HG02678 (cell line): ENCODE measurements around the gene RAP2C.
"Not testable (repeated sequence)": the region's sequence is repeated elsewhere in the genome, so short reads cannot be mapped to it uniquely, and the experiment has no call there.

Experiments used
- ATAC-seq: cut with Tn5 transposase; IDR thresholded peaks from one replicate; pipeline ENCODE4 v1.9.1; 2021; ENCODE audit warnings: mild to moderate bottlenecking, moderate library complexity; ENCODE audit not compliant: unreplicated experiment

RAP2C gene

DNA sequence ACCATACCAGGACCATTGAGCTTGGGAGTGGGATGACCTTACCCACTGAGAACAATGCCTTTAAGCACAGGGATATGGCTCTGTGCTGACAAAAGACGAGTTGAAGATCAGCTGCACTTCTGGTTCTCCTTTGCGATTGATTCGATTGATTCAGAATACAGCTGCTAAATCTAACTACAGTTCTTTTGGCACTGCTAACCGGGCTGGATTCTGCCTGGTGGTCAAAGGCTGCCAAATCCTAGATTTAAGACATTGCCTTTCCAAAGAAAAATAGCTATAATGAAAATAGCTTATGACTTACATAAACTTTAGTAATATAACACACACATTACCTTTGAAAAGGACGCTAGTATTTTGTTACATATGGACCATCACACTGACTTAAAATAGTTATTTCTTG, 18.3 kb downstream of the RAP2C start:
- ATAC-seq = no peak

DNA sequence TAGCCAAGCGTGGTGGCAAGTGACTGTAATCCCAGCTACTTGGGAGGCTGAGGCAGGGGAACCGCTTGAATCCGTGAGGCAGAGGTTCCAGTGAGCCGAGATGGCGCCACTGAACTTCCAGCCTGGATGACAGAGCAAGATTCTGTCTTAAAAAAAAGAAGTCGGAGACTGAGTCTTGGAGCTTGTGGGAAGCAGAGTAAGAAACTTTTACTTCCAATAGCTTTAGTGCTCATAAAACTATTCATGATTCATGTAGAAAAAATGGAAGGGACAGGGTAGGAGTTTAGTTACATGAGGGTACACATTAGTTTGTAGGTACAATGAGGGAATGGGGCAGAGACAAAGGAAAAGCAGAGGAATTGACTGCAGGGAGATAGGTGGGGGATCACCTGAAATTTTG, 19.3 kb downstream of the RAP2C start:
- ATAC-seq = no peak

DNA sequence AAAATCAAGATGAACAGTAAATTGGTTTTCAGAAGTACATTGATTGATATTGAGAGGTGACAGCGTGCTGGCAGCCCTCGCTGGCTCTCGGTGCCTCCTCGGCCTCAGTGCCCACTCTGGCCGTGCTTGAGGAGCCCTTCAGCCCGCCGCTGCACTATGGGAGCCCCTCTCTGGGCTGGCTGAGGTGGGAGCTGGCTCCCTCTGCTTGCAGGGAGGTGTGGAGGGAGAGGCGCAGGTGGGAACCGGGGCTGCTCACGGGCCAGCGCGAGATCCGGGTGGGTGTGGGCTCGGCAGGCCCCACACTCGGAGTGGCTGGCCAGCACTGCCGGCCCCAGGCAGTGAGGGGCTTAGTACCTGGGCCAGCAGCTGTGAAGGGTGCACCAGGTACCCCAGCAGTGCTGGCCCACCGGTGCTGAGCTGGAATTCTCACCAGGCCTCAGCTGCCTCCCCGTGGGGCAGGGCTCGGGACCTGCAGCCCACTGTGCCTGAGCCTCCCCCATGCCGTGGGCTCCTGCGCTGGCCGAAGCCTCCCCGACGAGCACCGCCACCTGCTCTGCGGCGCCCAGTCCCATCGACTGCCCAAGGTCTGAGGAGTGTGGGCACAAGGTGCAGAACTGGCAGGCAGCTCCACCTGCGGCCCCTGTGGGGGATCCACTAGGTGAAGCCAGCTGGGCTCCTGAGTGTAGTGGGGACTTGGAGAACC, 25.2 kb downstream of the RAP2C start:
- ATAC-seq = no peak

DNA sequence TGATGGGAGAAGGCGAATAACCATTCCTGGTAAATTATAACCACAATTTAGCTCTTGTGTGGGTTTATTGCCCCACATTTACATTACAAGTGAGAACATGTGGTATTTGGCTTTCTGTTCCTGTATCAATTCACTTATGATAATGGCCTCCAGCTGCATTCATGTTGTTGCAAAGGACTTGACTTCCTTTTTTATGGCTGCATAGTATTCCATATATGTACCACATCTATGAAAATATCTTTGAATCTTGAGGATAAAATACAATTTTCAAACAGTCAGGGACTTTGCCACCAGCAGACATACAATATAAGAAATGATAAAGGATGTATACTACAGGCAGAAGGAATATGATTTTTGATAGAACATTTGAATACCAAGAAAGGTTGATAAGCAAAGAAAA, 27.3 kb downstream of the RAP2C start:
- no peak for ATAC-seq

DNA sequence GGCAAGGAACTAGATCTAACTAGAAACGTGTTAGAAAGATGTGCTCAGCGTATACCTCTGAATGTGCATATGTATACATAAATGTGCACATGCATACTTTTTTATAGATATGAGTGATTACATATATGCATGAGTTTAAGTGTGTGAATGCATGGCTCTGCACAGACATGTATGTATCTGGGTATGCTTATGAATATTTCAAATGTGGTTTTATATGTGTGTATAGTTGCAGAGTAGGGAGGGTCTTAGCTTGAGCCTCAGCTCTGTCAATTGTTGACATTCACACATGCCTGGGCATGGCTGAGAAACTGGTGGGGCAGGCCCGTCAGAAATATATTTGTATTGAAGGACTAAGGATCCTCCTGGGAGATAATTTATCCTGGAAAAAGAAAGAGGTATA, 31.1 kb downstream of the RAP2C start:
- ATAC-seq = no peak

DNA sequence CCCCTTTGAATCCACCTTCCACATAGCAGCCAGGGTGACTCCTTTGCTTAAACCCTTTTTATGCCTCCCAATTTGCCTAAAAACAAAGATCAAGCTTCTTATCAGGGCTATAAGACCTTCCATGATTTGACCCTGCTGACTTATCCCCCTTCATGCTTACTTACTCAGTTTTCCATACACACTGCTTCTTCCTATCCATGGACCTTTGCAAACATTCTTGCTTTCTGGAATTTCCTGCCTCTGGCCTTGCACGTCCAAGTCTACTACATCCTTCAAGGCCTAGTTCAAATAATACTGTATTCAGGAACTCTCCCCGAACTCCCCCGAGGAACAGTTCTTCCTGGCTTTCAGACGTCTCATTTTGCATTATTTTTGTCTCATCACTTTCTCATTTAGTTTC, 31.8 kb downstream of the RAP2C start:
- no peak for ATAC-seq

DNA sequence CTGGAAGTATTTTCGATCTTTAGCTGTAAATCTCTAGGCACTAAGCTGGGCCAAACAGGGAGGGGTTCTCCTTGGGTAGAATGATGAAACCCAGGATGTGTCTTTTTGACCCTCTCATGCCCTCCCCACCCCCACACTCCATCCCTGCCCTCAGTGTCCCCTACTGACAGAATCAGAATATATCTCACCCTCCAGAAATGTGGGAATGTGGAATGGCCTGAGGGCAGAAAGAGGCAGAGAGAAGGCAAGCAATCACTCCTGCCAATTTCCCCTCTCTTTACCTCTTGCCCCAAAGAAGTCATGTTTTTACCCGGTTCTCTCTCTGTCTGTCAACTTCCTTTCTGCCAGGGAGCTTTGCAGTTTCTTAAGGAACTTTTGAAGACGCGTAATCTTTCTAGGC, 34.4 kb downstream of the RAP2C start:
- ATAC-seq = no peak

DNA sequence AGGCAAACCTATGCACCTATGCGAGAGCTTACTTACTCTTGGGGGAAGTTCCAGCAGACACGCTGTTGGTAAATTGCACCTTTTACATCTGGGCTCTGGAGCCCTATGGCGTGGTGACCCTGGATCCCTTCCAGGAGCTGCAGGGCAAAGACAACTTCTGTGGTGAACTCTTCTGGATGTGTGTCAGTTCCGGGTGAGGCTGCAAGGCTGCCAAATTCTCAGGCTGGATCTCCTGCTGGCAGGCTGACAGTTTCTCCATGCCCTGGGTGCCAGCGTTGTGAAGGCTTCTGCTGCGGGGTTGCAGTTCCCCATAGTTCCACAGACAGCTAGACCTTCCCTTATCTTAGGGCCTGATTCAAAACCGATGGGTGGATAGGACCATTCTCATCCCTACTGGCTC, 37.9 kb downstream of the RAP2C start:
- ATAC-seq = no peak

DNA sequence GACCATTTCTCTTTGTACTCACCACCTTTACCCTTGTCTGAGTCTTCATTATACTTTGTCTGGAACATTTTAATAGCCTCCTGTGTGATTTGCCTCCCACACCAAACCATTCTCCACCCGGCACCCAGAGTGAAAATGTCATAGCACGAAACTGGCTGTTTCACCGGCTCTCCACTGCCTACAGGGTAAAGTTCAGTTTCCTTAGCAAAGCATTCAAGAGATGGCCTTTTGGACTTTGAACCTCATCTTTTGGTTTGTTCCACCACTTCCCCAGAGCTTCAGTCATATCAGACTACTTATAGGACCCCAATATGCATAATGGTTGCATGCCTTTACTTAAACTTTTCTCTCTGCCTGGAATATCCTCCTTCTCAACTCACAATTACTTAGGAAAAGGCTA, 38.3 kb downstream of the RAP2C start:
- ATAC-seq = no peak

DNA sequence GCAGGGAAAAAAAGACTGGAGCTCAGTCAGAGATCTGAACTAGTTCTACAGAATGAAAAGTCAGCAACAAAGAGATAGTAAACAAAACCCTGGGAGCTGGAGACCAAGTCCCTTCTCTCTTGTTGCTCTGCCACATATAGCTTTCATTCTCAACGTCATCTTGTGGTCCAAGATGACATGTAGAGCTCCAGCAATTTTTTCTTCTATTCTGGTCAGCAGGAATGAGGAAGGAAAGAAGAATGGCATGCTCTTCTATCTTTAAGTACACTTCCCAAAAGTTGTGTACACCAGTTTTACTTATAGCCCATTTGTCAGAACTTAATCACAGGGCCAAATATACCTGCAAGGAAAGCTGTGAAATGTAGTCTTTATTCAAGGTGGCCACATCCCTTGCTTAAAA, 45.6 kb downstream of the RAP2C start:
- no peak for ATAC-seq

DNA sequence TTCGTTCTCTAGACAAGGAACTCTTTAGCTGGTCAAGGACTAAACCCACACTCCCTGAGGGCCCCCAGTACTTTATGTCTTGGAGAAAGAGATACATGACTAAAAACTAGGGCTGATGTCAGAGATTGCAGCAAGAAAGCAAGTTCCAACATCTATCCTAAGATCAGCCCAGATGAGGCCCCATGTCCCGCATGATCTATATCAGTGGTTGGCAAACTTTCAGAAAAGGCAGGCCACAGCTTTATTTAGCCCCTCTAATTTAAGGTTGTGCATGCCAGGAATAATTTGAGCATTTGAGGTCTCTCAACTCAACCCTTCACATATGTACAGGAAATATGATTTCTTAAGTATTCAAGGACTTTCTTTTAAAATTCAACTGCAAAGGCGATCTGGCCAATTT, 47.4 kb downstream of the RAP2C start:
- ATAC-seq = no peak

DNA sequence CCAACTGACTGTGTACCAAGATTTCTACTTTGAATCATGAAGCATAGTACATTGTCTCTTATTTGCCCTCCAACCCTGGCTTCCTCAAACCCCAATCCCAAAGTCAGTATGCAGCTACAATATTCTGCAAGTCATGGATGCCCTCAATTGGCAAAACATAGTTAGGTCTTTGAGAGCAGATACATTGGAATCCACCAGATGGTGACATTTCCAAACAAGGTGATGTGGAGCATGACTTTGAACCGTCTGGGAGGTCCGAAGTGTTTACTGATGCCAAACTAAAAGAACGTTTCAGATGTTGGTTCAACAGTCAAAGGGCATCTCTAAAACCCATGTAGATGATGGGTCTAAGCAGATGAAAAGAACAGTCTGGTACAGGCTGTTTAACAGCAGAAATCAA, 47.8 kb downstream of the RAP2C start:
- ATAC-seq = no peak

DNA sequence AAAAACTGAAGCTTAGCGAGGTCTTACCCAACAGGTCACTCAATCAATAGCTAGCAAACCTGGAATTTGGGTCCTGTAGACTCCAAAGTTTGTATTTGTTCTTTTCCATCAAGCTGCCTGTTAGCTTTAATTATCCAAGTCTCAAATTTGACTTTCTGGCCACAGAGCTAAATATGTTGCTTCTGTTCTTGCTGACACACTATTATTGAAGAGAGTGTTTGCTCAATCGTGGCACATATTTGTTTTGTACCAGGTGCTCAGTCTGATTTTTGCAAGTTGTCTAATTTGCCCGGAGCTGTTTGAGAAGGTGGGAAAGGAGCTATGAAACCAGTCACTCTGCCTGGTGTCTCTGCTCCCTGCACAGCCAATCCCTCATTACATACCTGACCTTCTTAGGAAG, 49.7 kb downstream of the RAP2C start:
- ATAC-seq = no peak

DNA sequence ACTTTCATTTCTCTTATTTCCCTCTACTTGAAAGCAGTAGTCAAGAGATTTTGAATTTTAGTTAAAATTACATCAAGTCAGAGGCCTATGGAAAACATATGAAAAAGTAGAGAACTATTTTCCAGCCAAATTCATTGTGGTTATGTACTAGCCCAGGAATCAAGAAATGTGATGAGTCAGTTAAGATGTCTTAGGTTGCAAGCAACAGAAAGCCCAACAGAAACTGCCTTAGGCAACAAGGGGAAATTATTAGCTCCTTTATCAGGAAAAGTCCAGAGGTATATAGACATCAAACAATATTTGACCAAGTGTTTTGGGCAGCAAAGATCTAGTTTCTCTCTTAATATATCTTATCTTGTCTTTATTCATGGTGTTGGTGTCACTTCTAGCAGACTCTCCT, 53.6 kb downstream of the RAP2C start:
- no peak for ATAC-seq

DNA sequence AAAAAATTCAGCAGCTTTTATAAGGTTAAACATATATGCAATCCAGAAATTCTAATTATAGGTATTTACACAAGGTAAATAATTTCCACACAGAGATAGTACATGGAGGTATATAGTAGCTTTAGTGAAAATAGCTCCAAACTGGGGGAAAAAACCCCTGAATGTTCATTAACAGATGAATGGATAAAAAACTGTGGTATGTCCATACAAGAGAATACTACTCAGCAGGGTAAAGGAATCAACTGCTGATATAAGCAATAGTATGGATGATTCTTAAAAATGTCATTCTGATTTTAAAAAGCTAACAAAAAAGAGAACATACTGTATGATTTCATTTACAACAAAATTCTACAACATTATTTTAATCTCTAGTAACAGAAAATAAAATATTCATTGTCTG, 54.2 kb downstream of the RAP2C start:
- ATAC-seq = no peak

DNA sequence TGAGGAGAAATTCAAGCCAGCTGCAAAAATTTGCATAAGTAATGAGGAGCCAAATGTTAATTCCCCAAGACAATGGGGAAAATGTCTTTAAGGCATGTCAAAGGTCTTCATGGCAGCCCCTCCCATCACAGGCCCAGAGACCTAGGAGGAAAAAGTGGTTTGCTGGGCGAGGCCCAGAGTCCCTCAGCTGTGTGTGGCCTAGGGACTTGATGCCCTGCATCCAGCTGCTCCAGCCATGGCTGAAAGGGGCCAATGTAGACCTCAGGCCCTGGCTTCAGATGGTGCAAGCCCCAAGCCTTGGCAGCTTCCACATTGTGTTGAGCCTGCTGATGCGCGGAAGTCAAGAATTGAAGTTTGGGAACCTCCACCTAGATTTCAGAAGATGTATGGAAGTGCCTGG, 56.2 kb downstream of the RAP2C start:
- ATAC-seq = not testable (repeated sequence)

DNA sequence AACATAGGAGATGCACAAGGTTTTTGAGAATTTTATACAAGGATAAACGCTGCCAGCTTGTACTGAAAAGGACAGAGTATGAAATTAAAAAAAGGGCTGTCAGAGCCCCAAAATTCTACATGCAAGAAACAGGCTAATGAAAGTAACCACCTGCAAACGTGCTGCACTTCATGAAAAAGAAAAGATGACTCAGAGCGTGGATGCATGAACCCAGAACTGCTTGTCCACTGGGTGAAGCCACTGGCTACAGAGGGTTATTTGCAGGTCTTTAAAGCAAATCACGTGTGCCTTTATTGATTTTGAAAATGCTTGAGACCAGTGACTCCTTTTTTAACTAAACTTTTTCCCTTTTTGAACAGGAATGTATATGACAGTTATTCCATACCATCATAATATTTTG, 66.1 kb downstream of the RAP2C start:
- no peak for ATAC-seq
